Body of pancreas (tissue), 4 donors: ENCODE data around the gene LIN9.
A peak's percentile ranks its signal among the peaks of the same experiment; 100 is the strongest.

Experiments
- POLR2A ChIP-seq, 3 donors: fragments of 450-650 bp; IDR thresholded peaks; one replicate each; pipeline ENCODE4 v1.6.1; 2016; ENCODE audit warnings: antibody characterized with exemption in 3 of 3, mild to moderate bottlenecking in 2 of 3
- TF ChIP-seq, protein P1 (sequence below), 7 experiments: fragments of 450-650 bp in 4 of 7; fragments of 200-600 bp in 3 of 7; sonication (generic) in 3 of 7; IDR thresholded peaks; one replicate each; pipeline ENCODE4 v1.5.1; 2016 to 2019; ENCODE audit warnings: antibody characterized with exemption in 7 of 7

DNA sequence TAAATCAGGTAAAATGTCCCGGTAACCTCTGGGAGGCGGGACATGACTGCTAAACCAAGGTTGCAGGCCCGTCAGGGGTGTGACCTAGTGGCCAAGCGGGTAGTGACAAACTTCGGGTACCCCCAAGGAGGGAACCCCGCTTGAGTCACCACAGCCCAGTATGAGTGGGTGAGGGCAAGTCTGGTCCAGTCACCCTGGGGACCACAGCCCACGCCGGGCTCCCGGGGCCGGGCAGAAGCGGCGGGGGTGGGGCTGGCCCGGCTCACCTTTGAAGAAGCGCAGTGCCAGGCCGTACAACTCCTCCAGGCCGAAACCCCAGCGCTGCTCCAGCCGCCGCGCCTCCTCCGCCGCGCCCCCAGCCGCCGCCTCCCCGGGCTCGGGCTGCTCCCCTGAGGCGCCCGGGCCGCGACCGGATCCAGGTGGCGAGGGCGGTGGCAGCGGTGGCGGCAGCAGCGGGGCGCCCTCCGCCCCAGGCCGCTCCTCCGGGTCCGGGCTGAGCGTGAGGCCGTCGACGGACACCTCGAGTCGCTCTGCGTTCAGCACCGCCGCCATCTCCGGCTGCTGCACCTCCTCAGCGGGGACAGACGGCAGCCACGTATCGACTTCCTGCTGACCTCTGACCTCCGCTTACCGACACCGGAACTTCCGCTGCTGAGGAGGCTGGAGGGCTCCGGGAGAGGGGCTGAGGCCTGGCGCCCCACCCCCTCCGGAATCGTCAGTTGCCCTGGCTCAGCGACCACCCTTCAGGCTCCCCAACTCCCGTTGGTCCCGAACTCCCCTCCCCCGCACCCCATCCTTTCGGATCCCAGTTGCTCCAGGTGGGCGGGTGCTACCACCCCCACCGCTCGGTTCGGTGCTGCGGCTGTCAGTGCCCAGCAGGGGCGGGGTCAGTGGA, 122.6 kb downstream of the LIN9 start, which contains the start of gene ACBD3:
- TF ChIP-seq POLR2A (IDR thresholded peaks at IDR 0.05): peak; percentile 78 to 90 (median 86)
- TF ChIP-seq, protein P1, sequence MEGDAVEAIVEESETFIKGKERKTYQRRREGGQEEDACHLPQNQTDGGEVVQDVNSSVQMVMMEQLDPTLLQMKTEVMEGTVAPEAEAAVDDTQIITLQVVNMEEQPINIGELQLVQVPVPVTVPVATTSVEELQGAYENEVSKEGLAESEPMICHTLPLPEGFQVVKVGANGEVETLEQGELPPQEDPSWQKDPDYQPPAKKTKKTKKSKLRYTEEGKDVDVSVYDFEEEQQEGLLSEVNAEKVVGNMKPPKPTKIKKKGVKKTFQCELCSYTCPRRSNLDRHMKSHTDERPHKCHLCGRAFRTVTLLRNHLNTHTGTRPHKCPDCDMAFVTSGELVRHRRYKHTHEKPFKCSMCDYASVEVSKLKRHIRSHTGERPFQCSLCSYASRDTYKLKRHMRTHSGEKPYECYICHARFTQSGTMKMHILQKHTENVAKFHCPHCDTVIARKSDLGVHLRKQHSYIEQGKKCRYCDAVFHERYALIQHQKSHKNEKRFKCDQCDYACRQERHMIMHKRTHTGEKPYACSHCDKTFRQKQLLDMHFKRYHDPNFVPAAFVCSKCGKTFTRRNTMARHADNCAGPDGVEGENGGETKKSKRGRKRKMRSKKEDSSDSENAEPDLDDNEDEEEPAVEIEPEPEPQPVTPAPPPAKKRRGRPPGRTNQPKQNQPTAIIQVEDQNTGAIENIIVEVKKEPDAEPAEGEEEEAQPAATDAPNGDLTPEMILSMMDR (IDR thresholded peaks at IDR 0.05): peak in 4 of 7 experiments; percentile 8 to 36 (median 26)
